Transverse colon (tissue), 4 donors: ENCODE results near the gene RAD51AP2. TPM values are rescaled to one million over a fixed set of nuclear protein-coding genes. Genes with fewer than 3 reads are reported as not detected.
"Not testable (repeated sequence)": the region's sequence is repeated elsewhere in the genome, so short reads cannot be mapped to it uniquely, and the experiment has no call there.

Experiments
- DNase-seq: peaks from one replicate; pipeline ENCODE4 v3.0.0-alpha.2; 2019
- H3K27ac ChIP-seq, 4 donors: fragments of 200-600 bp; sonication (generic); 2 replicates each; pipeline ENCODE4 v1.5.1; 2016 to 2018; ENCODE audit warnings: inconsistent platforms in 4 of 4
- H3K27me3 ChIP-seq: fragments of 200-600 bp; sonication (generic); 2 replicates; pipeline ENCODE4 v1.5.1; 2017; ENCODE audit warnings: inconsistent platforms
- H3K36me3 ChIP-seq, 4 donors: fragments of 200-600 bp; sonication (generic); 2 replicates each; pipeline ENCODE4 v1.5.1; 2017 to 2019; ENCODE audit warnings: inconsistent platforms in 4 of 4
- H3K4me1 ChIP-seq, 4 donors: fragments of 200-600 bp; sonication (generic); 2 replicates each; pipeline ENCODE4 v1.5.1; 2017 to 2020; ENCODE audit warnings: inconsistent platforms in 4 of 4
- H3K4me3 ChIP-seq, 4 donors: fragments of 200-600 bp; sonication (generic); 1 replicate in 1 of 4; 2 replicates in 3 of 4; pipeline versions ENCODE4 v1.5.1 to v1.6.1; 2017 to 2019; ENCODE audit warnings: inconsistent platforms in 4 of 4
- H3K9me3 ChIP-seq, 2 donors: fragments of 200-600 bp; sonication (generic); 2 replicates each; pipeline ENCODE4 v1.5.1; 2017 to 2019; ENCODE audit warnings: inconsistent platforms in 2 of 2
- CTCF ChIP-seq, 5 experiments: fragments of 200-600 bp in 3 of 5; fragments of 450-650 bp in 2 of 5; sonication (generic) in 3 of 5; IDR thresholded peaks; 1 replicate in 2 of 5; 2 replicates in 3 of 5; pipeline ENCODE4 v1.5.1; 2016 to 2017; ENCODE audit warnings: antibody characterized with exemption in 5 of 5, inconsistent platforms in 3 of 5, mild to moderate bottlenecking in 2 of 5, moderate library complexity in 1 of 5
- EP300 ChIP-seq: sonication (generic); formaldehyde crosslinking; IDR thresholded peaks from one replicate; pipeline ENCODE4 v1.6.1; 2017; ENCODE audit warnings: antibody characterized with exemption, low read depth
- POLR2A ChIP-seq: fragments of 450-650 bp; IDR thresholded peaks from one replicate; pipeline ENCODE4 v1.6.1; 2016; ENCODE audit warnings: antibody characterized with exemption, mild to moderate bottlenecking, moderate library complexity
- POLR2AphosphoS5 ChIP-seq, 3 donors: sonication (generic); formaldehyde crosslinking; IDR thresholded peaks; one replicate each; pipeline ENCODE4 v1.6.1; 2016; ENCODE audit warnings: antibody characterized with exemption in 3 of 3
- WGBS, 2 donors: methylation state at CpG; one replicate each; pipeline ENCODE4 v1.1.5; 2018; ENCODE audit warnings: low coverage in 1 of 2; 5-methylcytosine and 5-hydroxymethylcytosine counted together
- in situ Hi-C, 4 donors: fragments of 200-750 bp; cut with MboI; loops; one replicate each; pipeline versions ENCODE4 v1.15.0 to v1.15.1; 2017; ENCODE audit warnings: low sequenced_read_pairs in 3 of 4, low pct_ligation_motif_present in 1 of 4, low pct_unique_long_range_greater_than_20kb in 1 of 4
- intact Hi-C: fragments of 100-400 bp; cut with DNase I; formaldehyde crosslinking; loops from one replicate; pipeline ENCODE4 v1.15.1; 2023; ENCODE audit warnings: low total_unique reads
- total RNA-seq, 4 donors: library from RNA; depleted of rRNA; stranded (reverse); fragments of >200 nt; gene quantifications; one replicate each; pipeline ENCODE4 v1.1.0, GENCODE V29; 2016

The RAD51AP2 gene
- total RNA-seq, 4 donors from 2014 or later: 0.40 TPM; not detected in 3

- in situ Hi-C loops: no loop called here
- Histone ChIP-seq H3K36me3 (no peaks in the 10 kb centered on the region), H3K27ac (no peak overlapping the region), H3K4me1 (no peaks in the 10 kb centered on the region), H3K27me3 (no peaks in the 10 kb centered on the region), H3K4me3 (no peak overlapping the region), H3K9me3 (no peaks in the 10 kb centered on the region)
- DNase-seq: no peak
- intact Hi-C loops: no loop called here
- TF ChIP-seq POLR2A: no peak
- no peak for TF ChIP-seq EP300
- no peak for TF ChIP-seq POLR2AphosphoS5 (IDR thresholded peaks at IDR 0.05)
- TF ChIP-seq CTCF (IDR thresholded peaks at IDR 0.05): no peak
- WGBS, 2 donors: 28 to 67% methylated on average over 1 of the region's 1 CpG
Measured at GRCh38 chr2:17495590-17495989, 22.6 kb downstream of the RAD51AP2 start.

- H3K27ac ChIP-seq, H3K4me3 ChIP-seq, H3K4me1 ChIP-seq, intact Hi-C loops, H3K27me3 ChIP-seq, H3K9me3 ChIP-seq, DNase-seq, H3K36me3 ChIP-seq, in situ Hi-C loops: not testable (repeated sequence)
Measured at GRCh38 chr2:17490165-17490564, 28.1 kb downstream of the RAD51AP2 start.

- H3K27me3 ChIP-seq, H3K36me3 ChIP-seq, H3K27ac ChIP-seq, DNase-seq, H3K4me3 ChIP-seq, intact Hi-C loops, in situ Hi-C loops, H3K9me3 ChIP-seq, H3K4me1 ChIP-seq: not testable (repeated sequence)
- 81 to 83% methylated on average over 4 of the region's 4 CpGs for WGBS, 2 donors
Measured at GRCh38 chr2:17488610-17489009, 29.6 kb downstream of the RAD51AP2 start.

GRCh38 chr2:17483496-17483895 lies 34.7 kb downstream of the RAD51AP2 start:
- TF ChIP-seq POLR2AphosphoS5 (IDR thresholded peaks at IDR 0.05): no peak
- TF ChIP-seq EP300: no peak
- TF ChIP-seq POLR2A: no peak
- no peak for TF ChIP-seq CTCF (IDR thresholded peaks at IDR 0.05)
- intact Hi-C loops (no loop called here), in situ Hi-C loops (no loop called here)
- H3K4me1 ChIP-seq: no peaks in the 10 kb centered on the region
- no peaks in the 10 kb centered on the region for H3K27me3 ChIP-seq
- DNase-seq: no peak
- H3K4me3 ChIP-seq: no peak overlapping the region
- H3K36me3 ChIP-seq: no peaks in the 10 kb centered on the region
- no peak overlapping the region for H3K27ac ChIP-seq
- 43 to 65% methylated on average over 1 of the region's 1 CpG for WGBS, 2 donors
- H3K9me3 ChIP-seq: no peaks in the 10 kb centered on the region

GRCh38 chr2:17482651-17483050 lies 35.6 kb downstream of the RAD51AP2 start:
- H3K4me1 ChIP-seq: no peaks in the 10 kb centered on the region
- H3K27me3 ChIP-seq: no peaks in the 10 kb centered on the region
- DNase-seq: no peak
- intact Hi-C loops (no loop called here), in situ Hi-C loops (no loop called here)
- no peaks in the 10 kb centered on the region for H3K9me3 ChIP-seq
- TF ChIP-seq CTCF (IDR thresholded peaks at IDR 0.05) (no peak), EP300 (no peak), POLR2AphosphoS5 (IDR thresholded peaks at IDR 0.05) (no peak), POLR2A (no peak)
- no peak overlapping the region for H3K27ac ChIP-seq
- 87 to 95% methylated on average over 2 of the region's 2 CpGs for WGBS, 2 donors
- no peaks in the 10 kb centered on the region for H3K36me3 ChIP-seq
- no peak overlapping the region for H3K4me3 ChIP-seq
